Epithelial cell of prostate (primary cell): ENCODE measurements around the gene BRF1.

ENCODE experiments used
- DNase-seq: peaks from one replicate; pipeline ENCODE4 v3.0.0-alpha.2; 2011; ENCODE audit warnings: low read depth, low spot score
- H3K27ac ChIP-seq: fragments of 450-650 bp; 2 replicates; pipeline ENCODE4 v1.5.1; 2017; ENCODE audit warnings: mild to moderate bottlenecking

Gene BRF1

GRCh38 chr14:105247026-105247425, 53.8 kb downstream of the BRF1 start:
- H3K27ac ChIP-seq, result no peak overlapping the region
- no peak for DNase-seq

DNA sequence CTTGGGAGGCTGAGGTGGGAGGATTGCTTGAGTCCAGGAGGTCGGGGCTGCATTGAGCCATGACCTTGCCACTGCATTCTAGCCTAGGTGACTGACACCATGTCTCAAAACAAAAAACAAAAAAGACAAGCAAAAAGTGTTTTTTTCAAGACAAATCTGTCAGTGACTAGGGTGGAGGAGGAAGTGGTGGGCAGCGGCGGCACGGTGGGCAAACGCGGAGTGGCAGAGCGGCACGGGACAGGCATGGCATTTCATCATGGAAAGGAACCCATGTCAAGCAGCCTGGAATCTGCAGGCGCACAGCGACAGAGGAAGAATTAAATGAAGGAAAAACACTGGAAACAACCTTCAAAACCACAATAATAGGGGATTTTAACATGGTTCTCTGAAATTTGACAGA, 56.5 kb downstream of the BRF1 start:
- DNase-seq, result no peak
- H3K27ac ChIP-seq, result no peak overlapping the region

- DNase-seq, result no peak
- no peak overlapping the region for H3K27ac ChIP-seq
Measured at GRCh38 chr14:105241641-105242040, 59.2 kb downstream of the BRF1 start.

GRCh38 chr14:105240811-105241576, 59.8 kb downstream of the BRF1 start:
- H3K27ac ChIP-seq, result no peak overlapping the region
- DNase-seq, result no peak

DNA sequence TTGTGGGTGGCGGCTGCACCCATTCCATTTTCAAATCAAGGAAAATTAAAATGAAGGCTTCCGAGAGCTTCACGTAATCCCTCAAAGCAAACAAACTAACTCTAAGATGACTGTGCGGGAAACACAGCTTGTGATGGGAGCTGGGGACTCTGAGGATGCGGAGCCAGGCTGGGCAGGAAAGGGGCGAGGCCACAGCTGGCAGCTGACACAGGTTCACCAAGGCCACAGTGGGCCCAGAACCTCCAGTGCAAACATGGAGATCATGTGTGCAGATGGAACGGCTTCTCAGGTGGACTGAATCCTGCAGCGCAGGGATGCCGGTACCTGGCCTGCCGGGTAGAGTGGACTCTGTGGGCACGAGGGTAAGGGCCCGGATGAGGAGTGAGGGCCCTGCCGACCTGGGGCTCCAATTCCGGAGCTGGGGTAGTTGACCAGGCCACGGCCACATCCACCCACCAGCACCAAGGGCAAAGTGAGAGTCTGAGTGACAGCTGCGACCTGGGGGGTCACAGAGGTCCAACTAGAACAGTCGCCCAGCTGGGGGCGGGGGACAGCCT, 71.6 kb downstream of the BRF1 start:
- no peak overlapping the region for H3K27ac ChIP-seq
- no peak for DNase-seq

- DNase-seq, result no peak
- H3K27ac ChIP-seq, result no peak overlapping the region
Measured at GRCh38 chr14:105228562-105228961, 72.2 kb downstream of the BRF1 start.

GRCh38 chr14:105227346-105227745, 73.5 kb downstream of the BRF1 start:
- no peak for DNase-seq
- no peak overlapping the region for H3K27ac ChIP-seq

- DNase-seq, result no peak
- H3K27ac ChIP-seq, result no peak overlapping the region
Measured at GRCh38 chr14:105226198-105226597, 74.6 kb downstream of the BRF1 start.

GRCh38 chr14:105224845-105225570, 75.8 kb downstream of the BRF1 start:
- DNase-seq, result no peak
- no peak overlapping the region for H3K27ac ChIP-seq

- no peak for DNase-seq
- no peak overlapping the region for H3K27ac ChIP-seq
Measured at GRCh38 chr14:105223770-105224544, 76.8 kb downstream of the BRF1 start.

DNA sequence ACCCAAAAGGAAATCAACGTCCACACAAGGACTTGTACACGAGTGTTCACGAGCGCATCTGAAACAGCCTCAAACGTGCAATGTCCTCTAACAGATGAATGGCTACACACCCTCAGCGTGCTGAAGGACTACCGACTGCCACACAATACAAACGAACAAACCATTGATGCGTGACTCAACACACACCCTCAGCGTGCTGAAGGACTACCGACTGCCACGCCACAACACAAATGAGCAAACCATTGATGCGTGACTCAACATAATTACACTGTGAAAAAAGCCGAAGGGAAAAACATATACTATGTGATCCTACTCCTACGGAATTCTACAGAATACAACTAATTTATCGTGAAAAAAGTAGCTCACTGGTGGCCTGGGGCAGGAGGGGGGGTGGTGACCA, 77.5 kb downstream of the BRF1 start:
- DNase-seq, result no peak

DNA sequence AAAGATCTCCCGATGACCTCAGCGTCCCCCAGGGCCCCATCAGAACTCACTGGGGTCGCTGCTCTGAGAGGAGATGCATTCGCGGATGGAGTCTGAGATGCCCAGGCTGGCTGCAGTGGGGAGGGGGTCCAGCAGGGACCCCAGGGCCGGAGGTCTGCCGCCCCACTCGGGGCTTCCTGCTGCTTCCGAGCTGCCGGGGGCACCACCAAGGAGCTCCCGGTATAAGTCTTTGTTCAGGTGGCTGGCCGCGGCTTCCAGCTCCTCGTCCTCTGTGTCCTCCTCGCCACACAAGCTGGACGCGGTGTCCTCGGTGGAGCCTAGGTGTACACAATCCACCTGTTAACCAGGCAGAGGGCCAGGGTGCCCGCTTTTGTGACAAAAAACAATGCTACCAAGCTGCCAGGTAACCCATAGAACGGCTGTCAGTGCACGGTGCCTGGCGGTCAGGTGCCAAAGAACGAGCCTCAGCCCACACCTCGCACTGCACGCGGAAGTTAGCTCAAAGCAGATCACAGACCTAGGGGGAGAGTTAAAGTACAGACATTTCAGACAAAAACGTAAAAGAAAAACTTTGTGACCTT, 79.1 kb downstream of the BRF1 start:
- DNase-seq, result no peak
- no peak overlapping the region for H3K27ac ChIP-seq

More for the DNA sequence above, 77.5 kb downstream of the BRF1 start:
- no peak overlapping the region for H3K27ac ChIP-seq

DNA sequence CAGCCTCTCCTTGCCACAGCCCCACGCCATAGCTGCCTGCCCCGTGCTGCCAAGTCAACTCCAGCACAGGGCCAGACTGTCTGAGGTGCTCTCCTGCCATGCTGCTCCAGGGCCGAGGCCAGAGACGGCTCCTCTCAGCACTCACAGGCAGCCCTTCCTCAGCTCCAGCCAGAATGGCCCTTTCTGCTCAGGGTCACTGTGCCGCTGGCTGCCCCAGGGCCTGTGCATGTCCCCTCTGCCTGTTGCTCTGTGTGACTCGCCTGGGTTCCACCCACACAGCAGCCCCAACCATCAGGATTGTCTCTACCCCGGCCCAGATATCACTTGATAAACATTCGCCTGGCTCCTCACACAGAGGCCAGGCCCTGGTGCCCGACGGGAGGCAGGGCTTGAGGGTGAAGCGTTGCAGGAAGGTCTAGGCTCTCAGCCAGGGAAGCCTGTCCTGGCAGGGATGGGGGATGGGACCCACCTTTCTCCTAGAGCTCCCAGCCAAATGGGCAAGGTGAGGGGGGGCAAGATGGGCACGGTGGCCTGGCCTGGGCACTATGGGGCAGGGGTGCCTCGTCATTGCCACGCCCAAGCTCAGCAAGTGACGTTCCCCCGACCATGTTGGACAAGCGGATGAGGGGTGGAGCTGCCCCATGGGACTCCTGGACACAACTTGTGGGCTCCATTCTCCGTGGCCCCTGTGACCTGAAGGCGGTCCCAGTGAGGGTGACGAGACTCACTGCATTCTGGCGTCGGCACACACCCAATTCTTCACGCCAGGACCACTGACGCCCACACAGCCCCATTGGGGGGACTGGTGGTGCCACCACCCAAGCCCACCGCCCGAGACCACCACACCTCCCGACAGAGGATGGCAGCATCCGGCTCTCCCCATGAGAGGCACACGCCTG, 79.9 kb downstream of the BRF1 start:
- DNase-seq, result no peak
- no peak overlapping the region for H3K27ac ChIP-seq

DNA sequence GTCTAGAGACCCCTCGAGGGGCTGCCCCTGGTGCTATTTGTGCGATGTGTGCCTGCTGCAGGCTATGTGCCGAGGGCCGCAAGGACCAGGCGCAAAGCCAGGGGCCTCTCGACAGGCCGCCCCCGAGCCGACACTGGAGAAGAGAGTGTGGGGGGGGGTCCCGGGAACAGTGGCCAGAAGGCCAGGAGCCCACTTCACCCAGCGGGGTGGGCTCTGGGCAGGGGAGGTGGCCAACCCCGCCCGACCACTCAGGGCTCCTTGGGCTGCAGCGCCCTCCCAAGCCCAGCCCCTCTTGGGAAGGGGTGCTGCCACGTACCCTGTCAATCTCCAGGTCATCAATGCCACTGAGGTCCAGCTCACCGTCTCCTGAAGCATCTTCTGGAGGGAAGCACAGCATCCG, 81.0 kb downstream of the BRF1 start:
- DNase-seq, result no peak
- H3K27ac ChIP-seq, result no peak overlapping the region

DNA sequence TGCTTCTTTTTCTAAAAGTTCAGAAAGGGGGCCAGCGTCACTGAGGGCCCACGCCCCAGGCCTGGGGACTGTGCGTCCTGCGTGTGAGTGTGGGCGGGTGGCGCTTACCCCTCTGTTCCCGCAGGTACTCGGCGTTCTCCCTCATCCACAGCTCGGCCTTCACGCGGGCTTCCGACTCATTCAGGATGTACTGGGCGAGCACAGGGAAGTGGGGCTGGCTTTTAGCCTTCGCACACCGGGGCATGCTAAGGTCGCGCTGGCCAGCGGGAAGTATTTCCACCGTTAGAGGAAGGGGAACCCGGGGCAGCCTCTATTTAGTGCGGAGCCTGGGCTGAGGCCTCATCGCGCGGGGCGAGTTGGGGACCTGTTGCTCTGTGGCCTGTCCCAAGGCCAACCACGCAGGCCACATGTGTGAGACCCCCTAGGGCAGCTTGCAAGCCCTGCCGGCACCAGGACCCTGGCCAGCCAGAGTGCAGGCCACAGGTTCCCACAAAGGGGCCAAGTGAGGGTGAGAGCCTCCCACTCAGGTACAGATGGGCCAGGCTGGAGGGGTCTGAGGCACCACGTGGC, 81.7 kb downstream of the BRF1 start:
- H3K27ac ChIP-seq, result no peak overlapping the region
- DNase-seq, result no peak

GRCh38 chr14:105218611-105219010, 82.2 kb downstream of the BRF1 start:
- no peak for DNase-seq
- H3K27ac ChIP-seq, result no peak overlapping the region

DNA sequence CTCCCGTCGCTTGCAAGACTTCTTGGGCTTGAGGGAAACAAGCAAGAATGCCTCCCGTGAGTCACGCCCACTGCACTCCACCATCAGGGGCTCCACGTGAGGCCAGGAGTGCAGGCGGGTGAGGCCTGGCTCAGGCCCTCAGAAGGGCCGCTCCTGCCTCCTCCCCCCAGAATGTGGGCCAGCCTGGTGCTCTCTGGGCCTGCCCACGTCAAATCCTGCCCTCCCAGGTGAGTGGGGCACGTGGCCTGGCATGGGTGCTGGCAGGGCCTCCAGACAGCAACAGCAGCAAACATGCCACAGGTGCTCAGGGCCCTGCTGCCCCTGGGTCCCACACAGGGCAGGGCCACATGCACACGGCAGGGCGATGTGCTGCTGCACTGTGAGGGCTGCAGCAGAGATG, 83.0 kb downstream of the BRF1 start:
- H3K27ac ChIP-seq, result no peak overlapping the region
- DNase-seq, result no peak

GRCh38 chr14:105216490-105217247, 84.1 kb downstream of the BRF1 start:
- no peak for DNase-seq
- H3K27ac ChIP-seq, result no peak overlapping the region
